HG02885 (cell line): ENCODE results near the gene TJP3.

Source experiments
- ATAC-seq: cut with Tn5 transposase; IDR thresholded peaks from one replicate; pipeline ENCODE4 v1.9.1; 2021; ENCODE audit warnings: mild to moderate bottlenecking; ENCODE audit not compliant: unreplicated experiment, poor library complexity

TJP3 gene

DNA sequence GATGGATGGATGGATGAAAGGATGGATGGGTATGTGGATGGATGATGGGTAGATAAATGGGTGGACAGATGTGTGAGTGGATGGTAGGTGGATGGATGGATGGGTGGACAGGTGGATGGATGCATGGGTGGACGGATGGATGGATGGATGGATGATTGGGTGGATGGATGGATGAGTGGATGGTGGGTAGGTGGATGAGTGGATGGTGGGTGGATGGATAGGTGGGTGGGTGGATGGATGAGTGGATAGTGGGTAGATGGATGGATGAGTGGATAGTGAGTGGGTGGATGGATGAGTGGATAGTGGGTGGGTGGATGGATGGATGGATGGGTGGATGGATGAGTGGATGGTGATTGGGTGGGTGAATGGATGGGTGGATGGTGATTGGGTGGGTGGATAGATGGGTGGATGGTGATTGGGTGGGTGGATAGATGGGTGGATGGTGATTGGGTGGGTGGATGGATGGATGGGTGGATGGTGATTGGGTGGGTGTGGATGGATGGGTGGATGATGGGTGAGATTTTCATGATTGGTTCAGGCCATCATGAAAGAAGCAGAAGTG, 68.4 kb downstream of the TJP3 start:
- ATAC-seq: no peak

GRCh38 chr19:3778104-3778867, 70.1 kb downstream of the TJP3 start:
- no peak for ATAC-seq

GRCh38 chr19:3778899-3779723, 70.9 kb downstream of the TJP3 start:
- ATAC-seq: no peak

DNA sequence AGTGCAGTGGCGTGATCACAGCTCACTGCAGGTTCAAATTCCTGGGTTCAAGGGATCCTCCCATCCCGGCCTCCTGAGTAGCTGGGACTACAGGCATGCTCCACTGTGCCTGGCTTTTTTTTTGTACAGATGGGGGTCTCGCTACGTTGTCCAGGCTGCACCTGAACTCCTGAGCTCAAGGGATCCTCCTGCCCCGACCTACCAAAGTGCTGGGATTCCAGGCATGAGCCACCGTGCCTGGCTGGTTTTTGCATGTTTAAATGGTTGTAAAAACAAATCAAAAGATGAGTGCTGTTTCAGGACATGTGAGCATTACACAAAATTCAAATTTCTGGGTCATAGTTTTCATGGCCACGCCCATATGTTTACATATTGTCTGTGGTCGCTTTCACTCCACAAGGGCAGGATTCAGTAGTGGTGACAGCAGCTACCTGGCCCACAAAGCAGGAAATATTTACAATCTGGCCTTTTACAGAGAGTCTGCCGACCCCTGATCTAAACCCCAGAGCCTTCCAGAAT, 72.7 kb downstream of the TJP3 start:
- no peak for ATAC-seq

- no peak for ATAC-seq
Measured at GRCh38 chr19:3781603-3782002, 73.4 kb downstream of the TJP3 start.

- no peak for ATAC-seq
Measured at GRCh38 chr19:3782330-3782729, 74.1 kb downstream of the TJP3 start.

GRCh38 chr19:3782903-3783302, 74.7 kb downstream of the TJP3 start:
- ATAC-seq: no peak

- no peak for ATAC-seq
Measured at GRCh38 chr19:3783660-3784584, 75.7 kb downstream of the TJP3 start.

GRCh38 chr19:3784607-3785450, 76.6 kb downstream of the TJP3 start:
- ATAC-seq: no peak

DNA sequence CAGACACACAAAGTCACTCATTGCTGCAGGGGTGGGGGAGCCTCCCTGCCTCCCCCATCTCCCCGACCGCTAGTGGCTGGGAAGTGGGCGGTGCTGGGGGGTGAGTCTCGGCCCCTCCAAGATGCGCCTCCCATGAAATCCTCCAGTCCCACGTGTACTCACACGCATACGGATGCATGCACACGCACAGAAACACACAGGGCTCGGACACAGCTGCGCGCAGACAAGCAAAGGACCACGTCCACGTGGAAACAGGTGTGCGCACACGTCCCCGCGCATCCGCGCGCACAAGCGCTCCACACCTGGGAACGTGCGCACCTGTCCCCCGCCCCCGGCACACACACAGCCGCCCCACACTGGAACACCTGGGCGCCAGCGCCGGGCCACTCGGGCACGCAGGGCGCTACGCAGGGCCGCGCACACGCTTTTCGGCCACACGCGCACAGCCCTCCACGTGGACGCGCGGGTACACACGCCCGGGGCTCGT, 77.3 kb downstream of the TJP3 start:
- no peak for ATAC-seq

GRCh38 chr19:3785938-3786824, 78.0 kb downstream of the TJP3 start, which contains the start of gene MATK:
TSS of gene MATK (minus strand) at chr19:3786381. CDS start at chr19:3785135, 1,246 bp downstream.
- no peak for ATAC-seq

- no peak for ATAC-seq
Measured at GRCh38 chr19:3788996-3789778, 81.0 kb downstream of the TJP3 start.

GRCh38 chr19:3790209-3790734, 82.1 kb downstream of the TJP3 start:
- no peak for ATAC-seq

DNA sequence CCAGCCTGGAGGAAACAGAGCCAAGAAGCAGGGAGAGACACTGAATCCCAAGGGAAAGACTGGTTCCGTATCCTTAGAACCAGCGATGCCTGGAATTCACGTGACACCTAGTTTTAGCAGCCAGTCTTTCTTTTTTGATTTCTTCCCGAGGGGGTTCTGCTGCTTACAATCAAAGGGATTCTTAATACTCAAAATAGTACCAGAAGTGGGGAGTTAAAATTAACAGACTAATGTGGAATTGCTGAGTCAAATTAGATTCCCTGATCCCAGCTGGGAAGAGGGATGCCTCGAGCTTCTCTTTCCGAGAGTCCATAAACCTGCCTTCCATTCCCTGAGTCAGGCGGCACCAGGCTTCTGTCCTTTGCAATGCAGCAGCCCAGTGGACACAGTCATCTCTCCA, 82.8 kb downstream of the TJP3 start:
- no peak for ATAC-seq

GRCh38 chr19:3792114-3792513, 83.9 kb downstream of the TJP3 start:
- ATAC-seq: no peak

- no peak for ATAC-seq
Measured at GRCh38 chr19:3793799-3794198, 85.6 kb downstream of the TJP3 start.

DNA sequence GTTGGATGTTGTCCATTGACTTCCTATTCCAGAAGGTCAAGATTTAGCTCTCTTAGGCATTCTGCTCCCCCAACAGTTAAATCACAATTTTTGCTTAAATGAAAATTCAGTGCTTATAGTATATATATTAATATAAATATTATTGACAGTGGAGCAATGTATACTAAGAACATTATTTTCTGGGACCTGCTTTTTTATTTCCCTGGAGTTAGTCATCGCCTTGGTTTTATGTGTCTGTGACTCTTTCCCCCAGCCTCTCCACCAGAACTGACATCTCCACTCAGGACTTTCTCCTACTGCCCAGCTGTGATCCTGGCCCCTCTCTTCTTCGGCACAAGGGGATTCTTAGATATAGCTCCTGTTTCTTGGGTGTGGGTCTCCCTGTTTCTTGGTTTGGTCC, 88.2 kb downstream of the TJP3 start:
- ATAC-seq: no peak
